Measurements from ENCODE around the gene TBC1D22A.
A peak's percentile ranks its signal among the peaks of the same experiment; 100 is the strongest.

TBC1D22A gene

GRCh38 chr22:47005506-47006408 lies 243.3 kb downstream of the TBC1D22A start:
- DNase-seq: no peak

GRCh38 chr22:47006433-47006832 lies 244.0 kb downstream of the TBC1D22A start:
- no peak for DNase-seq

GRCh38 chr22:47006869-47007268 lies 244.4 kb downstream of the TBC1D22A start:
- DNase-seq: no peak

DNA sequence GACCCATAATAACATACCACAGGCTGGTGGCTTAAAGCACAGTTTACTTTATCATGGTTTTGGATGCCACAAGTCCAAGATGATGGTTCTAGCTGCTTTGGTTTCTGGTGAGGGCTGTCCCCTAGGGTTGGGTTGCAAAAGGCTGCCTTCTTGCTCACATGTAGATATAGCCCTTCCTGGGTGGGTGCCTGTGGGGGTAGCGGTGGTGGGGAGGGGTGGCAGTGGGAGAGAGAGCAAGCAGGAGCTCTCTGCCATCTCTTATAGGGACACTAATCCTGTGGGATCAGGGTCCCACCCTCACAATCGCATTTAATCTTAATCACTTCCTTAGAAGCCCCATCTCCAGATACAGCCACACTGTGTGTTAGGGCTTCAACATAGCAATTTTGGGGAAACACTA lies 245.0 kb downstream of the TBC1D22A start:
- DNase-seq: no peak

DNA sequence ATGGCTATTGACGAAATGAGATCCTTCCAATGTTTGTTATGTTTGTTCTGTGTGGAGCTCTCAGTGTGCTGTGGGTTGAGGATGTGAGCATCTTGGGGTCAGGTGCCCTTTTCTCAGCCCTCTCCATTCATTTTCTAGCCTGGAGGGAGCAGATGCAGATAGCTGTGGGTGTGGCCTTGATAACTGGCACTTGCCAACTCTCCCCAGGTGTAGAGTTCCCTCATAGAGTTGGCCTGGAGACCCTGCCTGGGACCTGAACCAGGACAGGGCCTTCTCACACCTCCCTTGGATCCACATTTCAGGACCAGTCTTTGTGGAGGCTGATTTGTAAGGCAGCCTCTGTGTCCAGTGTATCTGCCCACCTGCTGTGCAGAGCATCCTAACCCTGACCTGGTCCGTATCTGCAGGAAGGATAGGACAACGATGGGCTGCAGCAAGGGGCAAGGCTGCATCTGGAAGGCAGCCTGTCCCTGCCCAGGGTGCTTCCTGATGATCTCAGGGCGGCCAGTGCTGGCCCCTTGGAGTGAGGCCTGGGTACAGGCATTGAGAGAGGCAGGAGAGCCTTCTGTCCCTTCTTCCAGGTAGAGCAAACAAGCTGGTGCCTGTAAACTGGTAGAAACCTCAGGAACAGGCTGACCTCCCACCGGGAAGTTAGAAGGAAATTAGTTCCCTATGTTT lies 245.9 kb downstream of the TBC1D22A start:
- DNase-seq: no peak

- no peak for DNase-seq
These were observed 247.1 kb downstream of the TBC1D22A start for GRCh38 chr22:47009304-47010101.

DNA sequence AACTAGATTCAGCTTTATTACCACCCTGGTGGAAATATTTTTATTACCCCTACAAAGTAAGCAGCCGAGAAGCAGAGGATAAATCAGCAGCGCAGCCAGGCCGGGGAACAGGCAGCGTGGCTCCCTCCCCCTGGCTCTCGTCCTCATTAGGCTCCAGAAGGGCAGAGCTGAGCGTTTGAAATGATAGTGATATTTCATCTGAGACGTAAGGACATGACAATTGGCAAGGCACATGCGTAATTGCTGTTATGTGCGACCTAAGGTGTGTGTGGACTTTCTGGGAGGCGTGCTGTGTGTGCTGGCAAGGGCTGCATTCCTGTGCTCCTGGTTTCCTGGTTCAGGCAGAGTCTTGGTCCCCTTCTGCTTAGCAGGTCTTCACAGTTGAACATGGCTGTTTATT lies 247.8 kb downstream of the TBC1D22A start:
- DNase-seq: no peak

DNA sequence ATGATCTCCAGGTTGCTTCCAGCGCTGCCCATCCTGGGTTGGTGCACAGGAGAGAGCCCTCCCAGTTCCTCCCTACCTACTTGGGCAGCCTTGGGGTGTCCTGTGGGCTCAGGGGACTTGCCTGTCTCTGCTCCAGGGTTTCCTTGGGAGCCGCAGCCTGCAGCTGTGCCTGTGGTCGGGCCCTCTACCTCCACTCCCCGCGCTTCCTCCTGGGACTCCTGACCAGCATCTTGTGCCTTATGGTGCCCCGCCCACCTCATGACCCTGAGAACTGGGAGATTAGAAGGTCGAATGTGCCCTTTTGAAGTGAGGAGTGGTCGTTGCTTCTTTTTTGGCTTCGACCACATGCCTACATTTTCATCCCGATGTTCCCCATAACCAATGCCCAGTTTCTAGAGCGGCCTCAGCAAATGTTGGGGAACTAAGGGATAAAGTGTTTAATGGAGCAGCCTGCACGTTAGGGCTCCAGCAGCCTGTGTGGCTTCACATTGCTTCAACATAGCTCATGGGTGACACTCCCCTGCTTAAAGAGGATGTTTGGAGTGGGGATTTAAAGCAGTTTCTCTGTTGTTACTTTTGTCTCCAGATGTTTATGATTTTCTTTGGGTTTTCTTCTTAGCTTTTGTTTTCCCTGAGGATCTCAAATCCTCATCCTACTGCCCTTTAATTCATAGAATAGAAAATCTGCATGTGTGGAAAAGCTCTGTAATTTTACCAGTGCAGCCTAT lies 248.8 kb downstream of the TBC1D22A start:
- no peak for DNase-seq

DNA sequence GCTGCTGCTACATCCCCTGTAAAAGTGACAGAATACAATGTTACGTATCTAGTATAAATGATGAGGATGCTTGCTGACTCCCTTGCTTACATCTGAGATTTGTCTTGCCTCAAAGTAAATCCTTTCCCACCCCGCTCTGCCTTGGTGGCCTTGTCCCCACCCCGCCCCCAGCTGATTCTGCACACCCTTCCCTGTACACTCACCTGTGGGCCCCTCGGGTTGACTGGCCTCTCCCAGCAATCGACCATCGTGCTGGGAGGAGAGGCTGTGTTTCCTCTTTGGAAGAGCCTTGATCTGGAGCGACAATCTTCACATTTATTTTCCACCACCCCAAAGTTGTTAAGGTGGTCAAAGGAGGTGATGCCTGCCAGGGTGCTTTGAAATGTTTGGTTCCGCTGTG lies 249.4 kb downstream of the TBC1D22A start:
- no peak for DNase-seq

GRCh38 chr22:47012589-47013370 lies 250.3 kb downstream of the TBC1D22A start:
- DNase-seq: peak; percentile 18

- DNase-seq: no peak
These were observed 251.6 kb downstream of the TBC1D22A start for GRCh38 chr22:47013861-47014635.

- DNase-seq: no peak
These were observed 252.3 kb downstream of the TBC1D22A start for GRCh38 chr22:47014636-47015345.

- no peak for DNase-seq
These were observed 253.2 kb downstream of the TBC1D22A start for GRCh38 chr22:47015589-47016178.

DNA sequence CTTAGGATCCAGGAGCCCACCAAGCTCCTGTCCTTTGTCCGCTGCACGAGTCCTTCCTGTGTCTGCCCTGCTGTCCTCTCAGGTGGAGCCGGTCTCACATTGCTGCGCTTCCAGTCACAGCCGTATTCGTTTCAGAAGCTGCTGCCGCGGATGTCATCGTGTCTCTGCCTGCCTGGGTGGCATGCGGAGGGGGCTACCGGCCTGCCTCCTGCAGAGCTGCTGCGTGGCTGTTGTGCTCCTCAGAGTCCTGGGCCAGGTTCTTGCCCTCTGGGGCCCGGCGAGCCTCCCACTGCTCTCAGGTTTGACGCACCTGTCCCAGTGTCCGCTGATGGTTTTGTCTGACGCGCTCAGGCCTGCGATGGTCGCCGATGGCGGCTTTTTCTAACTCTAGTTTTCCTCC lies 254.2 kb downstream of the TBC1D22A start:
- DNase-seq: no peak

- no peak for DNase-seq
These were observed 254.8 kb downstream of the TBC1D22A start for GRCh38 chr22:47017245-47017644.

GRCh38 chr22:47018010-47018910 lies 255.8 kb downstream of the TBC1D22A start:
- no peak for DNase-seq

GRCh38 chr22:47019012-47019790 lies 256.8 kb downstream of the TBC1D22A start:
- DNase-seq: no peak

DNA sequence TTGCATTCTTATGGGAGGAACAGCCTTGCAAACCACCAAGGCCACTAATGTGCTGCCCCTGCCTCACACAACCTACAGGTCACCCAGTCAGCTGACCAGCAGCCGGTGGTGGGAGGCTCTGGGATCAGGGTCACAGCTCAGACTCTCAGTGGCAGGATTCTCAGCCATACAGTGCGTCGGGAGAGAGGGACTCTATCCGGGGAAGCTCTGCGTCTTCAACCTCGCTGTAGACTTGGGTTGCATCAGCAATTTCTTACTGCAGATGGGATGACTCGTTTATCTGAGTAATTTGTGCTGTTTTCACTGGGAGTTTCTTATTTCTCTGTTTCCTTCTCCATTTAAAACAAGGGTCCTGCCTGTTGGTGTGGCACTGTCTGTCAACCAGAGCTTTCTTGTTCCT lies 257.7 kb downstream of the TBC1D22A start:
- DNase-seq: no peak

Data from NCI-H2029 (cell line).